Activated CD8-positive, alpha-beta memory T cell treated with anti-CD3 and anti-CD28 coated beads for 36 hours (primary cell): ENCODE results near the gene TYW1B. TPM values are rescaled to one million over a fixed set of nuclear protein-coding genes. Genes with fewer than 3 reads are reported as not detected.
"Not testable (repeated sequence)": the region's sequence is repeated elsewhere in the genome, so short reads cannot be mapped to it uniquely, and the experiment has no call there.

Experiments
- CTCF ChIA-PET: fragments of 350-600 bp; sonication (Branson Sonifier 250); formaldehyde crosslinking; loops from one replicate; lab custom pipeline; 2021; ENCODE audit warnings: antibody characterized with exemption; lab: Charles Lee
- POLR2A ChIA-PET: fragments of 350-600 bp; sonication (Branson Sonifier 250); formaldehyde crosslinking; loops from one replicate; lab custom pipeline; 2021; ENCODE audit warnings: antibody characterized with exemption; lab: Charles Lee
- total RNA-seq, 2 experiments: library from RNA; stranded (reverse); gene quantifications; one replicate each; pipeline ENCODE4 v1.2.3, GENCODE V29; 2021

The TYW1B gene
- total RNA-seq, 2 experiments from 2014 or later = 4.8 TPM

DNA sequence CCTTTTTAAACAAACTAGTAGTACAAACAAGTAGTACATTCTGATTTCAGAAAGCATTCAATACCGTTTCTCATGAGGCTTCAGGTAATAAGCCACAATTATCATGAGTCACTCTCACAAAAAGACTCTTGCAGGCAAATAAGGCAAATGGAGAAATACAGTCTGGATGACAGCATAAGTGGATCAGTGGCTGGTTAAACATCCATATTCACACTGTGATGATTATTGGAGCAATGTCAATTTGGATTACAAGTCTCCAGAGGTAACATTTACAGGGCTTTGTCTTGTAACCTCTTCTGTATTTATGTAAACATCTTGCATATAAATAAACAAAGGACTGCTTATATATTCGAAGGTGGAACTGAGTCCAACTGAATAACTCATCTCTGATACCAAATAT is 55.4 kb downstream of the TYW1B start:
- POLR2A ChIA-PET = not testable (repeated sequence)

DNA sequence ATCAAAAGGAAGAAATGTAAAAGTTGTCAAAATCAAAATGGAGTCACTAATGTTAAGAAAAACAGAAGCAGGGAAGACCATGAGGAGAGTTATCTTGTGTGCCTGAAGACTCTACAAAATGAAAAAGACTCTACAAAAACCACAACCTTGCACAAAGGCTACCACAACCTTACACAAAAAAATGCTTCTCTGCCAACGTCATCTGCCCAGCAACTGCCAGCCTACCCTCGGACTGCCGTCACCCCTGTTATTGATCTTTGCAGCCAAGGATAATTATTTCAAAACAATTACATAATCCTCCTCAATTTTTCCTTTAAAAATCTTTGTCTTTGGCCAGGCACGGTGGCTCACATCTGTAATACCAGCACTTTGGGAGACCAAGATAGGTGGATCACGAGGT is 61.0 kb downstream of the TYW1B start:
- CTCF ChIA-PET = not testable (repeated sequence)

More for the DNA sequence above, 55.4 kb downstream of the TYW1B start:
- CTCF ChIA-PET = not testable (repeated sequence)

DNA sequence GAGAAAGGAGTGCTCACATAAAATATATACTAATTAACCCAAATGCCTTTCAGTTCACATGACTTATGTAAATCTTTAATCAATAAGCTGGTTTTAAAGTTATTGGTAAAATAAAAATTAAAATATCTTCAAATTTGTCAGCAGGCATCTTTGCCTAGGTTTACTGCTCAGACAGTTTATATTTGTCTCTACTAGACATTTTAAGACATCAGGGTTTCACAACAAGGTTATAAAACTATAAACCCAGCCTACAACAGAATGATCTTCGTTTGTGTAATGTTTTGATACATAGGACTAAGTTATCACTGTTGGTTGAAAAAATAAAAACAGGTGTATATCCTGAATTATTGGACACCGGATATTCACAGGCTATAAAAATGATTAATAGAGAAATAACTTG is 67.4 kb downstream of the TYW1B start:
- CTCF ChIA-PET = no interaction called here

More for the DNA sequence above, 61.0 kb downstream of the TYW1B start:
- POLR2A ChIA-PET = not testable (repeated sequence)

DNA sequence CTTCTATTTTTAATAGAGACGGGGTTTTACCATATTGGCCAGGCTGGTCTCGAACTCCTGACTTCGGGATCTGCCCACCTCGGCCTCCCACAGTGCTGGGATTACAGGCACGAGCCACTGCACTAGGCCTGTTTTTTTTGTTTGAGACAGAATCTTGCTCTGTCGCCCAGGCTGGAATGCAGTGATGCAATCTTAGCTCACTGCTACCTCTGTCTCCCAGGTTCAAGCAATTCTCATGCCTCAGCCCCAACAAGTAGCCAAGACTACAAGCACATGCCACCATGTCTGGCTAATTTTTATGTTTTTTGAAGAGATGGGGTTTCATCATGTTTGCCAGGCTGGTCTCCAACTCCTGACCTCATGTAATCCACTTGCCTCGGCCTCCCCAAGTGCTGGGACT is 73.7 kb downstream of the TYW1B start:
- POLR2A ChIA-PET = no interaction called here
- CTCF ChIA-PET = no interaction called here

More for the DNA sequence above, 67.4 kb downstream of the TYW1B start:
- POLR2A ChIA-PET = no interaction called here

DNA sequence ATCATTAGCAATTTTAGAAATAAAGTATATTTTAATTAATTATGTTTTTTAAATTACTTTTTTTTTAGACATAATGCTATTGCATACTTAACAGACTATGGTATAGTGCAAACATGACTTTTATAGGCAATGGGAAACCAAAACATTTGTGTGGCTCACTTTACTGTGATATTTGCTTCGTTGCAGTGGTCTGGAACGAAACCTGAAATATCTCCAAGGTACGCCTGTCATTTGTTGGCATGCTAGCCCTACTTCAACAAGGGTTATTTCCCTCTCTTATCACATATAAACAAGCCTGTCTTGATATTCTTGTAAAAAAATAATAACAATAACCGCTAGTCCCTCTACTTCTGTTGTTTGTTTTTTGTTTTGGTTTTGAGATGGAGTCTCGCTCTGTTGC is 74.2 kb downstream of the TYW1B start:
- CTCF ChIA-PET = no interaction called here

DNA sequence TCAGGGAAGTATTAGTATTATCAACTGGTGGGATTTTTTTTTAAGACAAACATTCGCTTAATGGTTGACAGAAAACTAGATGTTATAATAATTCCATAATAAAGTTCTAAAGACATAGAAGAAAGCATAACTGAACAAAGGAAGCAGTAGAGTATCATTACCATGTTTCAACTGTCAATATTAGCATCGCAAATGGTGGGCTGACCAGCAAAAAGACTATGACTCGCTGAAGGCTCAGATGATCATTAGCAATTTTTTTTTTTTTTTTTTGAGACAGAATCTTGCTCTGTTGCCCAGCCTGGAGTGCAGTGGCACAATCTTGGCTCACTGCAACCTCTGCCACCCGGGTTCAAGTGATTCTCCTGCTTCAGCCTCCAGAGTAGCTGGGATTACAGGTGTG is 74.8 kb downstream of the TYW1B start:
- CTCF ChIA-PET, POLR2A ChIA-PET: not testable (repeated sequence)

More for the DNA sequence above, 74.2 kb downstream of the TYW1B start:
- POLR2A ChIA-PET = no interaction called here

DNA sequence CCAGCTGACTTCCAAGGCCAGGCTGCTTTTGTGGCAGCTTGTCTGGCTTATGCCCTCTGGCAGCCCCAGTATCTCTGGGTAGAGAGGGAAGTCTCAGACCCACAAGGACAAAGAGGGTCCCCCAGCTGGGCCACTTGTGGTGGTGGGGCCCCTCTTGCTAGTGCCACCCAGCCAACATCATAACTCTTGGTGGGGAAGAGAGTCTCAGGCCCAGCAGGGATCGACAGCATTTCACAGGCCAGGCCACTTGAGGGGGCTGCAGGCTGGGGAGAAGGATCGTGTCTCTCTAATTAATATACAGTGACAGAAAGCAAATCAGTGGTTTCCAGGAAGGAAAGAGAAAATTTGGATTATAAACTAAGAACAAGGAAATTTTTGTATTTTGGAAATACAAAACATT is 76.0 kb downstream of the TYW1B start:
- POLR2A ChIA-PET = no interaction called here
- CTCF ChIA-PET = no interaction called here

DNA sequence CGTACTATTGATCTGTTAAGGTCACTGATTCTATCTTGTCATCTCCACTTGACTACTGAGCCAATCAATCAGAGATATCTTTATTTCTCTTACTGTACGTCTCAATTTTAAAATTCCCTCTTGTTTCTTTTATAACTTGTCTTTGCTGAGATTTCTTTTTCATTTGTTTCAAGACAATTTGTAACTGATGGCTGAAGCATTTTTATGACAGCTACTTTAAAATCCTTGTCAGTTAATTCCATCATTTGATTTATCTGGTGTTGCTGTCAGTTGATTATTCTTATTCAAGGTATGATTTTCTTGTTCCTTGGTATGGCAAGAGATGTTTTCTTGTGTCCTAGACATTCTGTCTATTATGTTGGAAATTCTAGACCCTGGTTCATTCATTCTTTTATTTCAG is 76.6 kb downstream of the TYW1B start:
- ChIA-PET CTCF (no interaction called here), POLR2A (no interaction called here)

DNA sequence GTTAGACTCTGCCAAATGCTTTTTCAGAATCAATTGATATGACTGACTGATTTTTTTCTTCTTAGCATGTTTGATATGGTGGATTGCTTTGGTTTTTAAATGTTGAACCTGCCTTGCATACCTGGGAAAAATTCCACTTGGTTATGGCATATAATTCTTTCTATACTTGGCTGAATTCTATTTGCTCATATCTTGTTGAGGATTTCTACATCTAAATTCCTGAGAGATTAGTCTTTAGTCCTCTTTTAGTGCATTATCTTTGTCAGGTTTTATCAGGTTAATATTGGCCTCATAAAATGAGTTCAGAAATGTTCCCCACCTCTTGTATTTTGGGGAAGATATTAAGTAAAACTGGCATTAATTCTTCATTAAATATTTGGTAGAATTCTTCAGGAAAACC is 79.4 kb downstream of the TYW1B start:
- CTCF ChIA-PET, POLR2A ChIA-PET: not testable (repeated sequence)

DNA sequence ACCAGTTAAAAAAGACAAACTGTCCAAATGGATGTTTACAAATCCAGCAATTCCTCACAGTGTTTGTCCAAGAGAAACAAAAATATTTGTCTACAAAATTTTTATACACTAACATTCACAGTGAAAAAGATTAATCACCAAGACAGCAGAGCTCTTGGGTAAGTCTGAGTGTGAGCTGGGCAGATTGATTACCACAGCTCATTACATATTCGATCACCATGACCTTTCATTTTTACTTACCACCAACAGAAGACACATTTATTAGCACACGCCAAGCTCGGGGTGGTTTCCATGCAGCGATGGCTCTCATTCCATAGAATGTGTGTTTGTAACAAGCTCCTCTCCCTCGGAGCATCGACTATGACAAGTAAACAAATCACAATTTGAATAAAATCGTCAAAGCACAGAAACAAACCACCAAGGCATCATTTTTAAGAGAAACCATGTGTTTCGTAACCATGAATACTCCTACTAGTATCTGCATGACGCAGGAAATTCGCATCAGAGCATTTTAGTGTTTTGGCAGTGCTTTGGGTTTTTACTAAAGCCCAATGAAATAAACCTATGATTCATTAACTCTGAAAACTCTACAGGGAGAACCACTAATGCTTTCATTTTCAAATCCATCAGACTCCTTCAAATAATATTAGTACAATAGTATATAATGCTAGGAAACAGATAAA is 83.6 kb downstream of the TYW1B start:
- POLR2A ChIA-PET, CTCF ChIA-PET: not testable (repeated sequence)

DNA sequence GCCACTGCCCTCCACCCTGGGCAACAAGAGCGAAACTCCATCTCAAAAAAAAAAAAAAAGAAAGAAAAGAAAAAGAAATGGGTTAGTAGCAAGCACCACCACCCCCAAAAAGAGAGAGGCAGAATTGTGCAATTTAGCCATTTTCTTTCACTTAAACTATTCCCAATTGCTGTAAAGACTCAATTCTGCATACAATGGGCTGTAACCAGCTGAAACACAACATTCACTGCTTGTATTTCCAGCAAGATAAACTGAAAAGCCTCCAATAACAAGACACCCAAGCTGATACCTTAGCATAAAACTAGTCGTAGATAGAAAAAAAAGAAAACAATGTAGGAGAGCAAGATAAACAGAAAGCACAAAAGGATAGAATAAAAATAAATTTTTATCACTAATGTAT is 84.2 kb downstream of the TYW1B start:
- POLR2A ChIA-PET, CTCF ChIA-PET: not testable (repeated sequence)

DNA sequence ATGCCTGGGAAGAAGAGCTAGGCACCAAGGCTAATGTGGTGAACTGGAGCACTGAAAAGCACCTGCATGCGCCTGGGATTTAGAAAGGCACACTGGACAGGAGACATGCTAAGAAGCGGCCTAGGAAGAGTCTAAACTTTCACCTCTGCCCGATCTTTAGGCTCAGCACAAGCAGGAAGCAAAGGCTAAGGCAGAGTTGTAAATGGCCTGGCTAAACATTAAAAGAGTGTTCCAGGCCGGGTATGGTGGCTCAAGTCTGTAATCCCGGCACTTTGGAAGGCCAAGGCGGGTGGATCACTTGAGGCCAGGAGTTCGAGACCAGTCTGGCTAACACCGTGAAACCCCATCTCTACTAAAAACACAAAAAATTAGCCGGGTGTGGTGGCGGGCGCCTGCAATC is 88.3 kb downstream of the TYW1B start:
- POLR2A ChIA-PET, CTCF ChIA-PET: not testable (repeated sequence)

DNA sequence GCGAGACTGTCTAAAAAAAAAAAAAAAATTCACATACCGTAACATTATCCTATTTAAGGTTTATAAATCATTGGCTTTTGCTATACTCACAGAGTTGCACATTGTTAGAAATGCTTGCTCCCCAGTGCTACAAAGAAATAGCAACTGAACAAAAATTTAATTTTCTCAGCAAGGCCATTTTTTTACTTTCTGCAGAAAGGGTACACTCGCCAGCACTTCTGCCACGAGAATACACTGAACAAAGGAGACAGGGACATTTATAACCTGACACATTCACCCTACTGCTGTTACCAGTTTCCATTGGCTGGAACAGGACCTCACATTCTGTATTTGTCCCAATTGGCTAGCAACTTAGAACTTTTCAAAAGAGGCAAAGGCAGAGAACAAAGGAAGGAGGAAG is 92.1 kb downstream of the TYW1B start:
- POLR2A ChIA-PET = not testable (repeated sequence)

DNA sequence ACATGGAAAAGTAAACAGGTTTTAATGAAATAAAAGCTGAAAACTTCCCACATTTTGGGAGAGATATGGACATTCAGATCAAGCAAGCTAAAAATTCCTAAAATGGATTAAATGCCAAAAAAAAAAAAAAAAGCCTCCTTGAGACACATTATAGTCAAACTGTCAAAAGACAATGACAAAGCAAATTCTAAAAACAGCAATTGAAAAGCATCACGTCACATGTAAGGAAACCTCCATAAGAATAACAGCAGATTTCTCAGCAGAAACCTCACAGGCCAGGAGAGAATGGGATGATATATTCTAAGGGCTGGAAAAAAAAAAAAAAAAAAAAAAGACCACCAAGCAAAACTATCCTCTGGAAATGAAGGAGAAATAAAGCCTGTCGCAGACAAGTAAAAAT is 97.2 kb downstream of the TYW1B start:
- CTCF ChIA-PET, POLR2A ChIA-PET: not testable (repeated sequence)

More for the DNA sequence above, 92.1 kb downstream of the TYW1B start:
- CTCF ChIA-PET = not testable (repeated sequence)

DNA sequence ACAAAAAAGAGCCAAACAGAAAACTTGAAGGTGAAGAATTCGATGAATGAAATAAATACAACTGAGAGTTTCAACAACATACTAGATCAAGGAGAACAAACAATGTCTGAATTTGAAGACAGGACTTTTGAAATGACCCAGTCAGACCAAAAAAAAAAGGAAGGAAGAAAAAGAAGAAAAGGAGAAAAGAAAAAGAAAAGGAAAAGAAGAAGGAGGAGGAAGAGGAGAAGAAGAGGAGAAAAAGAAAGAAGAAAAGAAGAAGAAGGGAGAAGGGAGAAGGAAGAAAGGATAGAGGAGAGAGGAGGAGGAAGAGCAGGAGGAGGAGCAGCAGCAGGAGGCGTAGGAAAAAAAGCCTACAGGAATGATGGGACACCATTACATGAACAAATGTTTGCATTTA is 97.6 kb downstream of the TYW1B start:
- POLR2A ChIA-PET, CTCF ChIA-PET: not testable (repeated sequence)

DNA sequence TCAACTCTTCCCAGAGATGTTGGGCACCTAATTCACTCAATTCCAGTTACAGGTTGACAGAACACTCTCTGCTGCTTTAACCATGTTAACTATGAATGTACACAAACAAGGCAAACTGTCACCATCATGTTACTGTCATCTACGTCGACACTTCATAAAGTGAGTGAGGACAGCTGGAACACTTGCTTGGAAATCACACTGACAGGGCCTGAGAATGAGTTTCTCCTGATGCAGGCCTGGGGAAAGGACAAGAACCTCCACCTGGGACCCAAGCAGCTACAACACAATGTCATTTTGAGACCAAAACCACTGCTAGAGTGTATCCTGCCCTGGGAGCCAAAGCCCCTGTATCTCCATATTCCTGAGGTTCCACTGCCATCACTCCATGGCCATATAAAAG is 98.9 kb downstream of the TYW1B start:
- CTCF ChIA-PET, POLR2A ChIA-PET: not testable (repeated sequence)

DNA sequence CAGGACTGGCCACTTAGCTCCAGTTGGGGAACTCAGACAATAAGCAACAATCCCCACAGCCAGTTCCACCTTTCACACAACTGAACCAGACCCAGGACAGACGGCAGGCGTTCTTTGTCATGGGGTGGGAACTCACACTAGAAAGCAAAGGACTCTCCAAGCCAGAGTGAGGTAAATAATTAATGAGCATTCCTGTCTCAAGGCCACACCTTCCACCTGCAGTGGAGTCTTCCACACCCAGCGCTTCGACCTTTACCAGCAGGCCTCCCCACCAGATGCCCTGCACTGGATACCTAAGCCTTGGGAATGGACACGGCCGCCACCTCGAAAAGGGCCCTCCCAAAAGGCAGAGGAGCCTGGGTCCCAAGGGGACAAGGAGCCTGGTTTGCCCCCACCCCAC is 105.3 kb downstream of the TYW1B start:
- CTCF ChIA-PET, POLR2A ChIA-PET: not testable (repeated sequence)

DNA sequence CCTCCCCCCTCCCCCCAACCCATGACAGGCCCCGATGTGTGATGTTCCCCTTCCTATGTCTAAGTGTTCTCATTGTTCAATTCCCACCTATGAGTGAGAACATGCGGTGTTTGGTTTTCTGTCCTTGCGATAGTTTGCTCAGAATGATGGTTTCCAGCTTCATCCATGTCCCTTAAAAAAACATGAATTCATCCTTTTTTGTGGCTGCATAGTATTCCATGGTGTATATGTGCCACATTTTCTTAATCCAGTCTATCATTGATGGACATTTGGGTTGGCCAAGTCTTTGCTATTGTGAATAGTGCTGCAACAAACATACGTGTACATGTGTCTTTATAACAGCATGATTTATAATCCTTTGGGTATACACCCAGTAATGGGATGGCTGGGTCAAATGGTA is 107.1 kb downstream of the TYW1B start:
- POLR2A ChIA-PET, CTCF ChIA-PET: not testable (repeated sequence)

DNA sequence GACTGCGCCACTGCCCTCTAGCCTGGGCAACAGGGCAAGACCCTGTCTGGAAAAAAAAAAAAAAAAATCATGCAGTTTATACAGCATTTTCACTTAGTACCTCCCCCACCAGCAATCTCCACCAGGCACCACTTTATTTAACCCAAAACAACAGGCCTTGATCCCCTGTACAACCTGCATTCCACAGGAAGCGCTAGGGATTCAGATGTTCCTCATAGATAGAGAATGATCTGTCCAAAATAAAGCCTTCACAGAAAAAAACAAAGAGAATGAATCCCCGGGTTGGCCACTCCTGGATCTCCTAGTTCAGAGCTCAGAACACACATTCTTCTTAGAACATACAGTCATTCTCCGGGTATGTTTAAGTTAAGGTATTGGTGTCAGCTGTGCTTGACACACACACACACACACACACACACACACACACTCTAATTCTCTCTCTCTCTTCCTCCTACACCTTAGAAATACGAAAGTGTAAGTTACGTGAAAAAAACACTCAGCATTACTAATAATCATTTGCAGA is 110.7 kb downstream of the TYW1B start:
- POLR2A ChIA-PET = not testable (repeated sequence)

DNA sequence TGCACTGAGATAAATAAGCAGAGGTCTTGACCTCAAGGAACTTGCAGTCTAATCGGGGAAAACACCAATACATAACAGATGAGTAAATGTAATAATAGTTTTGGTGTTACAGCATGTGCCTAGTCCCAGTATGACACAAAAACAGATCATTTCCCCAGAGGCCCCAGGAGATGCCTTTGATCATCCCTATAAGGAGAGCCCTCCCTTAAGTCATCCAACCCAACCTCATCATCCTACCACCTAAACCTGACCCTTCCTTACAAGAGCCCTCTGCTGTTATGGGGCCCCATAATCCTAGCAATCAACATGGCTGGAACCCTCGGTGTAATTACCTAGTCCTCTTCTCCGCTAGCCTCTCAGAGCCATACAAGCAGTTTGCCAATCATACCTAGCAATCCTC is 116.1 kb downstream of the TYW1B start:
- POLR2A ChIA-PET, CTCF ChIA-PET: not testable (repeated sequence)

More for the DNA sequence above, 110.7 kb downstream of the TYW1B start:
- CTCF ChIA-PET = not testable (repeated sequence)

DNA sequence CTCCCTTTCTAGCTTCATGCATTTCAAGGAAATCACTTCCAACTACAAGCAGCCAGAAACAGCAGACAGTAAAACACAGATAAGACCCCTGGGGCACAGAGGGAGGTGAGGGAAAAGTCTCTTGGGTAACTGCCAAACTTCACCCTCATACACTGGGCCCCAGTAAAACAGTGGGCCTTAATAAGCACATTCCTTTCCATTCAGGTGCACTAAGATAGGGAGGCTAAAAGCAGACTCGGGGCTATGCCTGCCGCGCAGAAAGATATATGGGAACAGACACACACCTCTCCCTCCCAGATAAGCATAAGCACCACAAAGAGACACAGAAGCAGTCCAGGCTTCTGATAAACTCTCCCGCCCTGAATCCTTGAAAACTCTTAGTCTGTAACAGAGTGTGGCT is 117.0 kb downstream of the TYW1B start:
- POLR2A ChIA-PET = no interaction called here
- CTCF ChIA-PET = no interaction called here

DNA sequence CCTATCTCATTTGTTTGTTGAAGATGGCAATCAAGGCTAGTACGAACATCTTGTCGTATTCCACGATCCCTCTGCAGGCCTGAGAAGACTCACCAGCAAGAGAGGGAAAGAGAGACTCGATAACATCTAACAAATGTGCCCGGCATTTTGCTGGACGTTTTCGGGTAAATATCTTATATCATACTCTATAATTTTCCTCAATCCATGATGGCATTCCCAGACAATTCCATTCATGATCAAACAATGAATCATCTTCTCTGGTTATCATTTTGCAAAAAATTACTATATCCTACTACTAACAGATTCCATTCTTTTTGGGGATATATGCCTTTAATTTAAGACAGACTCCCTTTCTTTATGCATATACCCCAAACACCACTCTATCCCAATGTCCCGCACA is 118.1 kb downstream of the TYW1B start:
- ChIA-PET POLR2A (no interaction called here), CTCF (no interaction called here)
